Tibial nerve (tissue), 3 donors: Measurements from ENCODE around the gene PIK3R1.

Experiments used
- CTCF ChIP-seq, 5 experiments: fragments of 200-600 bp in 3 of 5; fragments of 450-650 bp in 2 of 5; sonication (generic) in 3 of 5; IDR thresholded peaks; one replicate each; pipeline ENCODE4 v1.5.1; 2016 to 2019; ENCODE audit warnings: antibody characterized with exemption in 5 of 5, mild to moderate bottlenecking in 3 of 5, moderate library complexity in 2 of 5
- POLR2A ChIP-seq, 2 donors: fragments of 450-650 bp; IDR thresholded peaks; one replicate each; pipeline ENCODE4 v1.6.1; 2017; ENCODE audit warnings: antibody characterized with exemption in 2 of 2, mild to moderate bottlenecking in 2 of 2, moderate library complexity in 2 of 2

GRCh38 chr5:68283766-68284165, 68.2 kb downstream of the PIK3R1 start:
- no peak for TF ChIP-seq CTCF (IDR thresholded peaks at IDR 0.05)
- TF ChIP-seq POLR2A (IDR thresholded peaks at IDR 0.05): no peak
